C4-2B (cell line): ENCODE data around the gene CNIH1.

Source experiments
- CTCF ChIP-seq: fragments of 450-650 bp; conservative IDR thresholded peaks from 2 replicates; pipeline ENCODE4 v1.5.1; 2017; ENCODE audit warnings: mild to moderate bottlenecking
- ZFX ChIP-seq: fragments of 450-650 bp; IDR thresholded peaks from 2 replicates; pipeline ENCODE4 v1.6.1; 2017

GRCh38 chr14:54462048-54462447 is 20.9 kb upstream of the CNIH1 start:
- TF ChIP-seq CTCF (no peak), ZFX (no peak)
